Endothelial cell of umbilical vein (primary cell): ENCODE data around the gene LCMT1.

Experiments used
- EZH2 ChIP-seq: IDR thresholded peaks from 2 replicates; pipeline ENCODE4 v1.6.1; 2012; ENCODE audit warnings: borderline replicate concordance, low read depth, mild to moderate bottlenecking, moderate library complexity, low read length, inconsistent platforms; ENCODE audit not compliant: severe bottlenecking
- FOS ChIP-seq: IDR thresholded peaks from 2 replicates; pipeline ENCODE4 v1.6.1; 2011; ENCODE audit warnings: mild to moderate bottlenecking, low read length, moderate library complexity, borderline replicate concordance; ENCODE audit not compliant: insufficient read depth
- GATA2 ChIP-seq: IDR thresholded peaks from 2 replicates; pipeline ENCODE4 v1.7.0; 2011; ENCODE audit warnings: low read depth, mild to moderate bottlenecking, moderate library complexity, mixed read lengths, low read length; ENCODE audit not compliant: insufficient read length, insufficient read depth
- MYC ChIP-seq: IDR thresholded peaks from one replicate; pipeline ENCODE4 v1.6.1; 2011; ENCODE audit warnings: mild to moderate bottlenecking, low read depth, low read length
- POLR2A ChIP-seq: IDR thresholded peaks from 2 replicates; pipeline ENCODE4 v1.6.1; 2012; ENCODE audit warnings: low read depth, mild to moderate bottlenecking, control low read depth, low read length
- POLR2AphosphoS5 ChIP-seq: IDR thresholded peaks from 2 replicates; pipeline ENCODE4 v1.6.1; 2012; ENCODE audit warnings: low read depth, mild to moderate bottlenecking, control low read depth, low read length, moderate library complexity; ENCODE audit not compliant: insufficient read depth
- TF ChIP-seq, protein P1 (sequence below), 2 donors: IDR thresholded peaks; 1 replicate in 1 of 2; 2 replicates in 1 of 2; pipeline ENCODE4 v1.5.1; 2011; ENCODE audit warnings: low read length in 2 of 2, mild to moderate bottlenecking in 2 of 2, moderate library complexity in 2 of 2, control low read depth in 1 of 2, inconsistent platforms in 1 of 2, low read depth in 1 of 2; ENCODE audit not compliant: insufficient read depth in 1 of 2; ENCODE audit errors: extremely low read depth in 1 of 2
- TF ChIP-seq, protein P2 (sequence below): IDR thresholded peaks from 2 replicates; pipeline ENCODE4 v1.6.1; 2011; ENCODE audit not compliant: insufficient read depth, insufficient read length

DNA sequence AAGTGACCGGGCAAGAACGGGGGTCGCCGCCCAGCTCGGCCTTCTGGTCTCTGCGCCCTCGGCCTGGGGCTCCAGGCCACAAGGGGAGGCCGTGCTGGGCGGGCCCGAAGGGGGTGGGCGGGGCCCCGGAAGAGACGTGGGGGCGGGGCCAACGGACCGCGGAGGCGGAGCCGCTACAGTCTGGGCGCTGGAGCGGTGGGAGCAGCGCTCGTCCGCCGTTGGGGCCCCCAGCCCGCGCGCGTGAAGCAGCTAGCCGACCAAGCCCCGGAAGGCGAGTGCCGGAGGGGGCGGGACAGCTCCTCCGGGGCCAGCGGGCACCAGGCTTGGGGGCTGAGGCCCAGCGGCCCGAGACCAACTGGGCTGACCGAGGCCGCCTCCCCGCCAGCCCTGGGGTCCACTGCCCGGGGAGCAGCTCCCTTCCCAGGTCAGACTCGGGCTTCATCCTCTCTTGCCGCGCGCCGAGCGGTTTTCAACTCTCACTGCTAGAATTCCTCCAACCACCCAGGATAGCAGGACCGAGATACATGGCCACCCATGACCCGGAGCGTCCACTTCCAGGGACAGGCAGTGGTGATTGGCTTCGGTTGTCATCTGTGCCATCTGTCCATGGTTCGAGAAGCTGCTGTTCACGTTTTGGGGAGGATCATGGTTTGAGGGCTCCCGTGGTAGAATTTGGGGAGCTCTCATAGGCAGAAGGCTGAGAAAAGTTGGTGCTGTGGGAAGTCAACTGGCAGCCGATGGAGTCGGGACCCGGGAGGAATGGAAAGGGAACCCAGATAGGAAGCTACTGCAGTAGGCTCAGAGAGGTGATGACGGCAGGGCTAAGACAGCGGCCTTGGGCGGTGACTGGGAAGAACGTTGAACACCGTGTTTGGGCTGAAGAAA lies 44.6 kb upstream of the LCMT1 start:
- TF ChIP-seq POLR2A (peak; percentile 44), EZH2 (no peak), FOS (no peak), GATA2 (no peak), MYC (no peak), POLR2AphosphoS5 (no peak)
- TF ChIP-seq, protein P1, sequence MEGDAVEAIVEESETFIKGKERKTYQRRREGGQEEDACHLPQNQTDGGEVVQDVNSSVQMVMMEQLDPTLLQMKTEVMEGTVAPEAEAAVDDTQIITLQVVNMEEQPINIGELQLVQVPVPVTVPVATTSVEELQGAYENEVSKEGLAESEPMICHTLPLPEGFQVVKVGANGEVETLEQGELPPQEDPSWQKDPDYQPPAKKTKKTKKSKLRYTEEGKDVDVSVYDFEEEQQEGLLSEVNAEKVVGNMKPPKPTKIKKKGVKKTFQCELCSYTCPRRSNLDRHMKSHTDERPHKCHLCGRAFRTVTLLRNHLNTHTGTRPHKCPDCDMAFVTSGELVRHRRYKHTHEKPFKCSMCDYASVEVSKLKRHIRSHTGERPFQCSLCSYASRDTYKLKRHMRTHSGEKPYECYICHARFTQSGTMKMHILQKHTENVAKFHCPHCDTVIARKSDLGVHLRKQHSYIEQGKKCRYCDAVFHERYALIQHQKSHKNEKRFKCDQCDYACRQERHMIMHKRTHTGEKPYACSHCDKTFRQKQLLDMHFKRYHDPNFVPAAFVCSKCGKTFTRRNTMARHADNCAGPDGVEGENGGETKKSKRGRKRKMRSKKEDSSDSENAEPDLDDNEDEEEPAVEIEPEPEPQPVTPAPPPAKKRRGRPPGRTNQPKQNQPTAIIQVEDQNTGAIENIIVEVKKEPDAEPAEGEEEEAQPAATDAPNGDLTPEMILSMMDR (IDR thresholded peaks at IDR 0.05; ENCODE audit: extremely low read depth in 1 of 2, insufficient read depth in 1 of 2, low read depth in 1 of 2, low read length in 2 of 2), result no peak
- TF ChIP-seq, protein P2, sequence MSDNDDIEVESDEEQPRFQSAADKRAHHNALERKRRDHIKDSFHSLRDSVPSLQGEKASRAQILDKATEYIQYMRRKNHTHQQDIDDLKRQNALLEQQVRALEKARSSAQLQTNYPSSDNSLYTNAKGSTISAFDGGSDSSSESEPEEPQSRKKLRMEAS, result no peak
